ENCODE results near the gene WASHC3.

- TF ChIP-seq CTCF (IDR thresholded peaks at IDR 0.05) = no peak
- TF ChIP-seq POLR2A (IDR thresholded peaks at IDR 0.05) = no peak
Observed at GRCh38 chr12:102067574-102068258, 5.9 kb upstream of the WASHC3 start.
